Neural cell (in vitro differentiated cells): ENCODE data around the gene ZNF503. TPM values are rescaled to one million over a fixed set of nuclear protein-coding genes. Genes with fewer than 3 reads are reported as not detected.

Experiments used
- H2AFZ ChIP-seq: fragments of 200-600, 300-800 bp; sonication (generic), shearing (Covaris generic); 2 replicates; pipeline ENCODE4 v1.6.0; 2014; ENCODE audit warnings: low read depth, mild to moderate bottlenecking, antibody characterized with exemption, low read length, moderate library complexity
- H3F3A ChIP-seq: fragments of 200-600 bp; shearing (Covaris generic); 2 replicates; pipeline ENCODE4 v1.6.1; 2016; ENCODE audit warnings: mild to moderate bottlenecking, moderate library complexity, mixed read lengths, antibody characterized with exemption, low read length; ENCODE audit not compliant: insufficient read depth, poor library complexity, severe bottlenecking
- H3K27ac ChIP-seq: fragments of 200-600, 300-800 bp; sonication (generic), shearing (Covaris generic); 2 replicates; pipeline ENCODE4 v1.5.1; 2014; ENCODE audit warnings: mild to moderate bottlenecking, low read length, moderate library complexity
- H3K27me3 ChIP-seq: fragments of 300-800, 200-600 bp; sonication (generic), shearing (Covaris generic); 2 replicates; pipeline ENCODE4 v1.6.0; 2014; ENCODE audit warnings: mild to moderate bottlenecking, low read depth, low read length, moderate library complexity; ENCODE audit not compliant: insufficient read depth
- H3K36me3 ChIP-seq: fragments of 300-800, 200-600 bp; sonication (generic), shearing (Covaris generic); 2 replicates; pipeline ENCODE4 v1.5.1; 2014; ENCODE audit warnings: mild to moderate bottlenecking, antibody characterized with exemption, low read length, moderate library complexity; ENCODE audit not compliant: insufficient read depth
- H3K4me2 ChIP-seq: fragments of 300-800, 200-600 bp; sonication (generic), shearing (Covaris generic); 2 replicates; pipeline ENCODE4 v1.6.0; 2014; ENCODE audit warnings: mild to moderate bottlenecking, low read length
- H3K4me3 ChIP-seq: fragments of 300-800, 200-600 bp; sonication (generic), shearing (Covaris generic); 2 replicates; pipeline ENCODE4 v1.5.1; 2014; ENCODE audit warnings: mild to moderate bottlenecking, low read length, moderate library complexity
- H3K79me2 ChIP-seq: fragments of 200-600 bp; shearing (Covaris generic); replicated peaks from 2 replicates; pipeline ENCODE4 v1.6.0; 2014; ENCODE audit warnings: mild to moderate bottlenecking, low read length, moderate library complexity; ENCODE audit not compliant: insufficient read depth
- H3K9ac ChIP-seq: fragments of 300-800, 200-600 bp; sonication (generic), shearing (Covaris generic); 2 replicates; pipeline ENCODE4 v1.6.1; 2016; ENCODE audit warnings: mild to moderate bottlenecking, low read length, mixed read lengths
- H3K9me2 ChIP-seq: fragments of 200-600 bp; shearing (Covaris generic); 2 replicates; pipeline ENCODE4 v1.6.1; 2016; ENCODE audit warnings: mild to moderate bottlenecking, low read length, mixed read lengths; ENCODE audit not compliant: insufficient read depth
- H3K9me3 ChIP-seq: fragments of 200-600, 300-800 bp; sonication (generic), shearing (Covaris generic); 2 replicates; pipeline ENCODE4 v1.6.1; 2016; ENCODE audit warnings: mild to moderate bottlenecking, mixed run types, low read length, moderate library complexity, mixed read lengths
- H4K20me1 ChIP-seq: fragments of 200-600 bp; shearing (Covaris generic); 2 replicates; pipeline ENCODE4 v1.6.1; 2016; ENCODE audit warnings: mild to moderate bottlenecking, mixed run types; ENCODE audit not compliant: insufficient read depth
- CTCF ChIP-seq: fragments of 450-650 bp; IDR thresholded peaks from 2 replicates; pipeline ENCODE4 v1.5.1; 2014; ENCODE audit warnings: antibody characterized with exemption, mild to moderate bottlenecking, moderate library complexity; ENCODE audit not compliant: poor library complexity, severe bottlenecking
- EP300 ChIP-seq: fragments of 450-650 bp; conservative IDR thresholded peaks from 2 replicates; pipeline ENCODE4 v1.6.1; 2014; ENCODE audit warnings: antibody characterized with exemption, mild to moderate bottlenecking, moderate library complexity; ENCODE audit not compliant: poor library complexity, severe bottlenecking
- EZH2 ChIP-seq: fragments of 200-600, 300-800 bp; shearing (Covaris generic), sonication (generic); IDR thresholded peaks from 2 replicates; pipeline ENCODE4 v1.6.1; 2014; ENCODE audit warnings: antibody characterized with exemption, low read length, borderline replicate concordance, mild to moderate bottlenecking; ENCODE audit not compliant: insufficient read depth, poor library complexity, severe bottlenecking
- MXI1 ChIP-seq: fragments of 450-650 bp; conservative IDR thresholded peaks from 2 replicates; pipeline ENCODE4 v1.6.1; 2014; ENCODE audit warnings: antibody characterized with exemption, mild to moderate bottlenecking; ENCODE audit not compliant: poor library complexity, severe bottlenecking
- POLR2AphosphoS5 ChIP-seq: IDR thresholded peaks from 2 replicates; pipeline ENCODE4 v1.6.1; 2012
- RAD21 ChIP-seq: fragments of 450-650 bp; conservative IDR thresholded peaks from 2 replicates; pipeline ENCODE4 v1.6.1; 2014; ENCODE audit warnings: antibody characterized with exemption, mild to moderate bottlenecking, moderate library complexity
- SMC3 ChIP-seq: fragments of 450-650 bp; conservative IDR thresholded peaks from 2 replicates; pipeline ENCODE4 v1.6.1; 2014; ENCODE audit warnings: antibody characterized with exemption, mild to moderate bottlenecking, moderate library complexity; ENCODE audit not compliant: poor library complexity
- TAF1 ChIP-seq: IDR thresholded peaks from 2 replicates; pipeline ENCODE4 v1.6.1; 2012; ENCODE audit warnings: low read depth
- polyA plus RNA-seq: library from polyadenylated mRNA; depleted of rRNA; stranded (reverse); fragments of >200 nt; gene quantifications from 2 replicates; pipeline ENCODE4 v1.2.3, GENCODE V29; 2014
- TF ChIP-seq, protein P1 (sequence below): IDR thresholded peaks from 2 replicates; pipeline ENCODE4 v1.6.1; 2012; ENCODE audit warnings: borderline replicate concordance

The ZNF503 gene
- polyA plus RNA-seq, 1 donor from 2014 or later = 41.4 TPM

GRCh38 chr10:75400163-75400770 lies 1.3 kb downstream of the ZNF503 start:
- Histone ChIP-seq H3F3A (peaks cover 5% of the 10 kb centered on the region), H3K9me2 (no peaks in the 10 kb centered on the region), H3K36me3 (peaks cover 14% of the 10 kb centered on the region), H3K27ac (peak overlapping the region; percentile 99), H2AFZ (no peak overlapping the region), H3K27me3 (peaks cover 55% of the 10 kb centered on the region), H3K9ac (peak overlapping the region; percentile 100), H4K20me1 (peaks cover 22% of the 10 kb centered on the region), H3K9me3 (no peaks in the 10 kb centered on the region), H3K79me2 (peaks cover 64% of the 10 kb centered on the region), H3K4me2 (no peak overlapping the region), H3K4me3 (peak overlapping the region; percentile 94)
- TF ChIP-seq EZH2 (no peak), MXI1 (peak; percentile 27), CTCF (no peak), TAF1 (peak; percentile 35), SMC3 (no peak), POLR2AphosphoS5 (peak; percentile 36), EP300 (no peak), RAD21 (peak; percentile 13)
- TF ChIP-seq, protein P1, sequence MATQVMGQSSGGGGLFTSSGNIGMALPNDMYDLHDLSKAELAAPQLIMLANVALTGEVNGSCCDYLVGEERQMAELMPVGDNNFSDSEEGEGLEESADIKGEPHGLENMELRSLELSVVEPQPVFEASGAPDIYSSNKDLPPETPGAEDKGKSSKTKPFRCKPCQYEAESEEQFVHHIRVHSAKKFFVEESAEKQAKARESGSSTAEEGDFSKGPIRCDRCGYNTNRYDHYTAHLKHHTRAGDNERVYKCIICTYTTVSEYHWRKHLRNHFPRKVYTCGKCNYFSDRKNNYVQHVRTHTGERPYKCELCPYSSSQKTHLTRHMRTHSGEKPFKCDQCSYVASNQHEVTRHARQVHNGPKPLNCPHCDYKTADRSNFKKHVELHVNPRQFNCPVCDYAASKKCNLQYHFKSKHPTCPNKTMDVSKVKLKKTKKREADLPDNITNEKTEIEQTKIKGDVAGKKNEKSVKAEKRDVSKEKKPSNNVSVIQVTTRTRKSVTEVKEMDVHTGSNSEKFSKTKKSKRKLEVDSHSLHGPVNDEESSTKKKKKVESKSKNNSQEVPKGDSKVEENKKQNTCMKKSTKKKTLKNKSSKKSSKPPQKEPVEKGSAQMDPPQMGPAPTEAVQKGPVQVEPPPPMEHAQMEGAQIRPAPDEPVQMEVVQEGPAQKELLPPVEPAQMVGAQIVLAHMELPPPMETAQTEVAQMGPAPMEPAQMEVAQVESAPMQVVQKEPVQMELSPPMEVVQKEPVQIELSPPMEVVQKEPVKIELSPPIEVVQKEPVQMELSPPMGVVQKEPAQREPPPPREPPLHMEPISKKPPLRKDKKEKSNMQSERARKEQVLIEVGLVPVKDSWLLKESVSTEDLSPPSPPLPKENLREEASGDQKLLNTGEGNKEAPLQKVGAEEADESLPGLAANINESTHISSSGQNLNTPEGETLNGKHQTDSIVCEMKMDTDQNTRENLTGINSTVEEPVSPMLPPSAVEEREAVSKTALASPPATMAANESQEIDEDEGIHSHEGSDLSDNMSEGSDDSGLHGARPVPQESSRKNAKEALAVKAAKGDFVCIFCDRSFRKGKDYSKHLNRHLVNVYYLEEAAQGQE = peak; percentile 73

GRCh38 chr10:75399461-75400162 lies 2.0 kb downstream of the ZNF503 start:
- Histone ChIP-seq H3K9me3 (no peaks in the 10 kb centered on the region), H3K9ac (peak overlapping the region; percentile 100), H2AFZ (no peak overlapping the region), H3K4me3 (peak overlapping the region; percentile 94), H3K27ac (peak overlapping the region; percentile 99), H3K9me2 (no peaks in the 10 kb centered on the region), H3F3A (peaks cover 5% of the 10 kb centered on the region), H4K20me1 (peaks cover 22% of the 10 kb centered on the region), H3K36me3 (peaks cover 14% of the 10 kb centered on the region), H3K4me2 (no peak overlapping the region), H3K27me3 (peaks cover 56% of the 10 kb centered on the region), H3K79me2 (peaks cover 64% of the 10 kb centered on the region)
- TF ChIP-seq CTCF (peak; percentile 59), EZH2 (no peak), TAF1 (no peak), MXI1 (no peak), POLR2AphosphoS5 (peak; percentile 3), EP300 (no peak), RAD21 (no peak), SMC3 (peak; percentile 50)
- TF ChIP-seq, protein P1 = no peak
